SK-N-MC (cell line): ENCODE data around the gene RAD23A.

Experiments used
- FOXP2 ChIP-seq: optimal IDR thresholded peaks from 2 replicates; pipeline ENCODE3; 2011; ENCODE audit warnings: mild to moderate bottlenecking, moderate library complexity; ENCODE audit not compliant: insufficient read depth; ENCODE audit errors: extremely low read length, control extremely low read depth
- POLR2AphosphoS5 ChIP-seq: IDR thresholded peaks from 2 replicates; pipeline ENCODE4 v1.6.1; 2012; ENCODE audit warnings: mild to moderate bottlenecking, low read depth, low read length, borderline replicate concordance

GRCh38 chr19:12983091-12983490, 37.4 kb downstream of the RAD23A start:
- TF ChIP-seq FOXP2 (no peak), POLR2AphosphoS5 (no peak)
